Activated CD8-positive, alpha-beta memory T cell treated with anti-CD3 and anti-CD28 coated beads, Interleukin-2, amount 50 U/mL, for 48 hours (primary cell): ENCODE measurements around the gene CERS2.

Experiments used
- DNase-seq: peaks from one replicate; pipeline ENCODE4 v3.0.0-alpha.2; 2020

The CERS2 gene, protein sequence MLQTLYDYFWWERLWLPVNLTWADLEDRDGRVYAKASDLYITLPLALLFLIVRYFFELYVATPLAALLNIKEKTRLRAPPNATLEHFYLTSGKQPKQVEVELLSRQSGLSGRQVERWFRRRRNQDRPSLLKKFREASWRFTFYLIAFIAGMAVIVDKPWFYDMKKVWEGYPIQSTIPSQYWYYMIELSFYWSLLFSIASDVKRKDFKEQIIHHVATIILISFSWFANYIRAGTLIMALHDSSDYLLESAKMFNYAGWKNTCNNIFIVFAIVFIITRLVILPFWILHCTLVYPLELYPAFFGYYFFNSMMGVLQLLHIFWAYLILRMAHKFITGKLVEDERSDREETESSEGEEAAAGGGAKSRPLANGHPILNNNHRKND

GRCh38 chr1:150974580-150975478 is at the start of gene CERS2:
TSS of gene CERS2 (minus strand) at chr1:150974835. CDS start at chr1:150969090, 5,745 bp downstream.
- peak; percentile 84 for DNase-seq

DNA sequence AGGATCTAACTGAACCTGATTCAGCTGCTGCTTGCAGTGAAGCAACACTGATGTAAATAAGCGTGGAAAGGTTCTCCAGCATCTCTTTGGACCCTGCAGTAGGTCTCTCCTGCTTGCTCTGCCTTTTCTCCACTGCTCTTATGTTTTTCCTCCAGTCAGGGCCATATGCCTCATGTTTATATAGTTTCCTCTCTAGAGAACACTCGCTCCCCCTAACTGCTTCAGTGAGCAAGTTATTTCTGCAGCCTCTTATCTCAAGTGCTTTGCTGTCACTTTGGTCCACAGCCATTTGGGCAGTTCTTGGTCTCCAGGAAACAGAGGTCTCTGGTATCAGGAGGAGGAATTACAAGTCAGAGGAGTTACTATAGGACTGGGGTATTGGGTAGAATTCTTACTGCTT is 38.9 kb upstream of the CERS2 start:
- no peak for DNase-seq

DNA sequence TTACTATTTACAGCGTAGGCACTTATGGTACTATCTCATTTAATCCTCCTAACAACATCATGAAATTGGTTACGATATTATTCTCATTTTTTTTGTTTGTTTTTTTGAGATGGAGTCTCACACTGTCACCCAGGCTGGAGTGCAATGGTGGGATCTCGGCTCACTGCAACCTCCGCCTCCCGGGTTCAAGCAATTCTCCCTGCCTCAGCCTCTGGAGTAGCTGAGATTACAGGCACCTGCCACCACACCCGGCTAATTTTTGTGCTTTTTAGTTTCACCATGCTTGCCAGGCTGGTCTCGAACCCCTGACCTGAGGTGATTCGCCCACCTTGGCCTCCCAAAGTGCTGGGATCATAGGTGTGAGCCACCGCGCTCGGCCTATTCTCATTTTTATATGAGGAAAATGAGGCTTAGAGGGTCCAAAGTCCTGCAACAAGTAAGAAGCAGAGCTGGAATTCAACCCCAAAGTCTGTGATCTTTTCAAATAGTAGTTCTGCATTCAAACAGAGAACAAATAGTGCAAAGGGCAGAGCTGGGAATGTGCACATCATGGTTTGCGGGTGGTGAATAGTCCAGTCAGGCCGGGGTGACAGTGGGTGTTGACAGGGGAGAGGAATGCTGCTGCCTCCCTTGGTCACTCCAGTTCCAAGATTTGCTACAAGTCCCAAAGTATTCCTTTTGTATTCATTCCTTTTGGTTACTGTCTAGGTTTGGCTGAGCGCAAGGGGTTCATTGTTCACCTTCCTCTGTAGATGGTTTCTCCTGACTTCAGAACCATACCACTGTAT is 38.2 kb upstream of the CERS2 start:
- DNase-seq = no peak

- no peak for DNase-seq
Observed at GRCh38 chr1:151011154-151011850, 36.7 kb upstream of the CERS2 start.

DNA sequence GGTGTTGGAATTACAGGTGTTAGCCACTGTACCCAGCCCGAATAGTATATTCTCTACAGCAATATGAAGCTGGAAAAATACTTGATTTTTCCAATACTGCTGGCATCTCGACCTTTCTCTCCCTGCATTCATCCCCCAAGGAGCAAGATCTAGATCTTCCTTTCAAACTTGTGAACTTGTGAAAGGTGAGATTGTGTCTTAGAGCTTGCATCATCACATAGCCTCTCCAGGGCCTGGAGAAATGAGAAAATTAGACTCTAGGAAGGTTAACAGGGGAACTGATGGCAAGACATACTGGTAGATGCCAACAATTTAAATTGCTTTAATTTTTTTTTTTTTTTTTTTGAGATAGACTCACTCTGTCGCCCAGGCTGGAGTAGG is 35.7 kb upstream of the CERS2 start:
- DNase-seq = no peak

DNA sequence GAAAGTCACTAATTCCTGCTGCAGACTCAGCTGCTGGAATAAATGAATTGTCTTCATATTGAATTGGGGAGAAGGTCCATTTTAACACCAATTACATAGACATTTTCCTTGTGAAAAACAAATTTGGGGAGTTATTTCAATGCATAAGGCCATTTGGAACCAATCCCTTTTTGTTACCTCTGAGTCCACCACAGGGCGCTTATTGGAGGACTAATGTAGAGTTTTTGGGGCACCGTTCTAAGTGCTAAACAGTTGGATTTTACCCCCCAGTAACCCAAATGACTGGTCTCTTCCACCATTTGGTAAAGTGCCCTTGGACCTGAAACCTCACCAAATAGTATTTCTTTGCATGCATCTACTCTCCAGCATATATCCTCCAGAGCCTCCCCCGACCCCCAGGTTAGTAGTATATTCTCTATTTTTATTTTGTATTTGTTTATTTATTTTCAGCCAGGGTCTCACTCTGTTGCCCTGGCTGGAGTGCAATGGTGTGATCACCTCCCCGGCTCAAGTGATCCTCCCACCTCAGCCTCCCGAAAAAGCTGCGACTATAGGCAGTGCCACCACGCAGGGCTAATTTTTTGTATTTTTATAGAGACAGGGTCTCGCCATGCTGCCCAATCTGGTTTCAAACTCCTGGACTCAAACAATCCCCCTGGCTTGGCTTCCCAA is 35.2 kb upstream of the CERS2 start:
- no peak for DNase-seq

- no peak for DNase-seq
Observed at GRCh38 chr1:151009206-151009587, 34.6 kb upstream of the CERS2 start.

DNA sequence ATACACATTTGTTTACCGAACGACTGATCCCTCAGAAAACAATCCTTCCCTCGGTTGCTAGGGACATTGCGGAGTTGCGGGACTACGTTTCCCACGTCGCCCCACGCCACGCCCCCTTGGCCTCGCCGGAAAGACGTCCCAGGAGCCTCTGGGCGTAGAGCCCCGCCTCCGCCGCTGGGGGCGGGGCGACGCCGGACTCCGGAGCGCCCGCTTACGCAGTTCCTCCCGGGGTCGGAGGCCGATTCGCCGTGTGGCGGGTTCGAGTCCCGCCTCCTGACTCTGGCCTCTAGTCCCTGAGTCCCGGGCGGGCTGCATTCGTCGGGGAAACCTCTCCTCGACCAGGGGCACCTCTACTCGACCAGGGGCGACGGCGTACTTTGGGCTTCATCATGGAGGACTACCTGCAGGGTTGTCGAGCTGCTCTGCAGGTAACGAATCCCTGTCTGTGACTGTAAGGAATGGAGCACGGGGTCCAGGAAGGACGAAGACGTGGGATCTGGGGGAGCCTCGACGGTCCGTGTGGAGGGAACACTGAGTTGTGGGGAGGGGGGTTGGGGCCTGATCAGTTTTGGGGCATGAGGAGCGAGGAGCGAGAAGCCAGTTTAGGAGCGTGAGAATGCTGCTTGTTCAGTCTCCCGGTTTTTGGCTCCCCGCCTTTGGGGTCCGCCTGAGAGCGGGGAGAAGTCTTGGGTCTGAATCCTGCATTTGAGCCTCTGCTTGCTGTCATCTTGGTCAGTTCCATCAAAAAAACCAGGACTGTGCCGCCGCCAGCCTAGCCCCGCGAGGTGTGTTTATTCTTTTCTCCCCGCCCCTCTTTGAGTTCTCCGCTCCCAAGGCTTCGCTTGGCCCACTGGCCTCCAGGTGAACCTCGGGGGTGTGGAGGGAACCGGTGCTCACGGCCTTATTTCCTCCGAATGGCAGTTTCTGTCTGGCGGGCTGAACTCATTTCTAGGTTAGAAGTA is 33.9 kb upstream of the CERS2 start, which contains the start of gene PRUNE1:
TSS of gene PRUNE1 (plus strand) at position 206 of the 962 bp plus-strand sequence. CDS start at position 390, 184 bp downstream.
- DNase-seq = peak; percentile 99

DNA sequence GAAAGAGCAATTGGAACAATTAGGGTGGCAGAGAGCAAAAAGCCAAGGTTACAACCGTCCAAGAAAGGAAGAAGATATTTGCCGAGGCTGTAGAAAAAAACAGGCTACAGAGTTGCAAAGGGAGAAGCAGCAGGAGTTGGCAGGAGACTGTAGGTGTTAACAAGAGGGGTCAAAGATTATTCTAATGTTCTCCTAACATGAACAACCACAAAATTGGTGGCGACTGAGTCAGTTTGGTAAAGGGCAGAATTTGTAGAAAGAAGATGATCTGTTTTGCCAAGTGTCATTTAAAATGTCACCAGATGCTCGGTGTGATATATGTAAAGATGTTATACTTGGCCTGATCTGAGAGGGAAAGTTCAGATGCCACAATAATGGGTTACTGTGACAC is 33.2 kb upstream of the CERS2 start:
- DNase-seq = no peak

- peak; percentile 65 for DNase-seq
Observed at GRCh38 chr1:151006327-151007052, 31.9 kb upstream of the CERS2 start, which contains the start of gene MINDY1. TSS of gene MINDY1 (minus strand) at chr1:151006902. CDS start at chr1:151002617, 4,285 bp downstream.

- DNase-seq = no peak
Observed at GRCh38 chr1:151005729-151006319, 31.2 kb upstream of the CERS2 start.

DNA sequence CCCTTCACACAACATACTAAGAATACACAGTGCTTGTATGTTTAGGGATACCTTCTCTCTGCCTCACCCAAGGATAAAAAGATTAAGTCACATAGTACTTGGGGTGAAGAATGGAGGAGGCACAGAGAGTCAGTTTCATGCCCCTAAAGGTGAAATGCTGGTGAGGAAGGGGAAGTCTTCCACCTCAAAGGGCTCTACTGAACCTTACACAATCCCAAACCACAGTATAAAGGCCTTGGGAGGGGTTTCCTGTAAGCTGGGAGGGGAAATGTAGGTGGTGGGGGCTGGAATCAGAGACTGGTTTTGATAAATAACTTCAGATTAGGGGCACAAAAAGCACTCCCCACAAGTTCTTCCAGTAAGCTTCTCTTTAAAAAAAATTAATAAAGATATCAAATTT is 28.5 kb upstream of the CERS2 start:
- DNase-seq = no peak

DNA sequence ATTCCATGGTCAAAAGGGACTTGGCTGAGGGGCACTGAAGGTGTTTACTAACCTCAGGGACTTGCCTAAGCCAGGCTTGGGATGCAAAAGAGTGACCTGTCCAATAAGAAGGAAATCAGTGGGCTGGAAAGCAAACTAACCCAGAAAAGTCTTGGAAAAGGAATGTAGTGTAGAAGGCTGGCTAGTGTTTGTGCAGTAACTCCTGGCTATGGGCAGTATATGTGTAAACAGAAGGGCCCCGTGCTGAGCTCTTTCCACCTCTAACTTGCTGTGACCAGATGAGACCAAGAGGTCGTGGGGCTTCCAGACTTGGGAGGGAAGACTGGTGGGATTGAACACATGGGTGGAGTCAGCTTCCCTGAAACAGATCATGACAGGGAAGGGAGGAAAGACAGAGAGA is 28.0 kb upstream of the CERS2 start:
- DNase-seq = no peak

DNA sequence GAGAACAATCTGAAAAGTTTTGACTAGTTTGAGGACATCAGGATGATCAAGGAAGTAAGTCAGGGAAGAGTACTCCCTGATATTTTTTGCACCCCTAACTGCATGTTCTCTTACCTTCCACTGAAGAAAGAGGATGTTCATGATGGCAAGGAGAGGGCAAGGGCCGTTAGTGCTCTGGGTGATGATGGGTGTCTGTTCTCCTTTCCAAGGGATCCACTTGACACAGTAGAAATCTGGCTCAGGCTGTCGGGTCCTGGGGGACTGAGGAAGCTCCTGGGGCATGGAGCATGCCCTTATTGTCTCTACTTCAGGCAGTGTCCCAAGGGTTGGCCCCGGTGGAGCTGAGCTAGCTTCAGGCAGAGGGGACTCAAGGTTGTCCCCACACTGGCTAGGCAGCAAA is 27.4 kb upstream of the CERS2 start:
- no peak for DNase-seq

- no peak for DNase-seq
Observed at GRCh38 chr1:151001602-151002001, 27.0 kb upstream of the CERS2 start.

DNA sequence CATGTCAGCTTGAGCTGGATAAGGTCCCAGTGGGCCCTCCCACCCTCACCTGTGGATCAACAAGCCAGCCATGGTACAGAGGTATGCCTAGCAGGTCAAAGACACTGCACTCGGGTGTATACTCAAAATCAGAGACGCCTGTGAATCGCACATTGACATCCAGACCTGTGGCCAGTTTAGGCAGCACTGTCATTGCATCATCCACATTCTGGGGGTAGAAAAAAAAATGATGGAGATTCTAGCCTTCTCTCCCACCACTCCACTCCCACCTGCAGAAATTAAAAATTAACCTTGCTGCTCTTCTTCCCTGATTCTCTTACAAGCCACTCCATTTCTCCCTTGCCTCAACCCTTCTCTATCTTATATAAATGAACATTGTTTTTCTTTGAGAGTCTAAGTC is 25.8 kb upstream of the CERS2 start:
- DNase-seq = no peak

- no peak for DNase-seq
Observed at GRCh38 chr1:150999926-151000325, 25.3 kb upstream of the CERS2 start.

DNA sequence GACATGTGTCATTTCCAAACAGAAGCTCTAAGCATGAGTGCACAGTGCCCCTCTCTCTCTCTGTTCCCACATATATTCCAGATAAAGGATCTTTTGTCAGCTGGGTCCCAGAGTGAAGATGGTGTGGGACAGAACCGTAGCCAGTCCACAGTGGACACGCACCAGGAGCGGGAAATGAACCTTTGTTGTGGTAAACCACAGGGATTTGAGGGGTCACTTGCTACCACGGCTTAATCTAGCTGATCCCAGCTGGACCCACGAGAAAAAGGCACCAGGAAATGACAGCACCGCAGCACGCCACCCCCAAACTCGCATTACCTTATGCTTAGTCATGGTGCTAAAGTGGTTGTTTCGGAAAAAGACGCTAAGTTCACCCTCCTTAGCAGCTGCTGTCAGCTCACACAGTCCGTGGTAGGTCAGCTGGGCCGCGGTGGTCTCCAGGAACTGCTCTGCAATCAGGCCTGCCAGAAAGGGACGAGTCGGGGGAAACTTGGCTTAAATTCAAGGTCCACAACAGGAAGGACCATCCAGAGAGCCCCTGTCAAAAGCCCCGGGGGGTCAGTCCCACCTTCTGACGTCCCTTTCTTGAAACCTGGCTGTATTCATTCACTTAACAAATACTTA is 24.5 kb upstream of the CERS2 start:
- no peak for DNase-seq

DNA sequence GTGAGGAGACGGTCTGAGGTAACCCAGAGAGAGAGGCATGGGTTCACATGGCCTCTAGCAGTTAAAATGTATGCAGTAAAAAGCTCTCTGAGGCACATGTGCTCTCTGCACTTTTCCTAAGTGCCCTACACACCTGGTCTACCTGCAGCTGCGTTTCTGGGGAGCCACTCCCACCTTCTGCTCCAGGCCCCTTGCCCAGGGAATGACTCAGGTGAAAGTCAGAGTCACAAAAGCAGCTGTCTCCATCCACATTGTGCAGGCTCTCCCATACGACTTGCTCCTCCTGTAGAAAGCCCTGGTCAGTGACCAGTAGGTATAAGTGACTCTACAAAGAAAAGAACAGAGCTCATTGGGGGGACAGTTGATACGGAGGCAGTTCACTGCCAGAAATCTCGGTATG is 23.3 kb upstream of the CERS2 start:
- DNase-seq = no peak
